Astrocyte (in vitro differentiated cells and primary cell): ENCODE measurements around the gene SLBP.

Experiments
- CTCF ChIP-seq: IDR thresholded peaks from 2 replicates; pipeline ENCODE4 v1.5.1; 2011; ENCODE audit warnings: low read depth, mild to moderate bottlenecking, inconsistent platforms, low read length, moderate library complexity; ENCODE audit not compliant: insufficient read depth
- EZH2 ChIP-seq: IDR thresholded peaks from 2 replicates; pipeline ENCODE4 v1.6.1; 2012; ENCODE audit warnings: mild to moderate bottlenecking, low read length, inconsistent platforms; ENCODE audit not compliant: insufficient read depth

GRCh38 chr4:1669270-1669669 lies 42.8 kb downstream of the SLBP start:
- no peak for TF ChIP-seq CTCF
- no peak for TF ChIP-seq EZH2
